ENCODE measurements around the gene VWC2L. TPM values are rescaled to one million over a fixed set of nuclear protein-coding genes. Genes with fewer than 3 reads are reported as not detected.

VWC2L gene
- total and polyA plus RNA-seq, 5 donors from 2014 or later = not detected

DNA sequence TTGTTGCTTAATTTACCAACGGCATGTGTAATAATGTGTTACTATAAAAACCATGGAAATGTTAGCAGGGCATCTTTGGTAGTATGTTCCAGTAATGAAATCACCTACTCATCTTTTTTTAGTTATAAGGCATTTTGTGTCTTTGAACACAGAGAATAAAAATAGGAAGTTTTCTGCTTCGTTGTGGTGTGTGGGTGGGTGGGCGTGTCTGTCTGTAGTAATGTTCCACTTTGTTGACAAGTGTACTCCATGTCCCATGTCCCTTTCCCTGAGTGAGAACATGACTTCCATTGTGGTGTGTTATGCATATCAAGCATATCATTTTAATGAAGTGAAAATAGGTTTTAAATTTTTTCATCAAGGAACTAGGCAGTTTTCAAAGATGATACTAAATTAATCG lies 149.3 kb downstream of the VWC2L start:
- Histone ChIP-seq H3K4me1 (ENCODE audit: control insufficient read depth, insufficient read depth, low read length, poor library complexity, severe bottlenecking) (no peaks in the 10 kb centered on the region), H3K36me3 (ENCODE audit: control insufficient read depth, insufficient read depth, low read length) (no peaks in the 10 kb centered on the region), H3K27me3 (ENCODE audit: control insufficient read depth, insufficient read depth, low read length) (peaks cover 2% of the 10 kb centered on the region), H3K4me3 (ENCODE audit: low read depth, low read length) (no peak overlapping the region), H3K9me3 (ENCODE audit: control insufficient read depth in 2 of 2, low read length in 2 of 2) (no peaks in the 10 kb centered on the region), H3K27ac (ENCODE audit: insufficient read depth, low read length, poor library complexity, severe bottlenecking) (no peak overlapping the region)
- Mint-ChIP-seq H3K27ac (no peak overlapping the region), H3K4me1 (no peaks in the 10 kb centered on the region), H3K27me3 (peaks cover 4% of the 10 kb centered on the region), H3K4me3 (no peak overlapping the region), H3K9me3 (peaks cover 0 to 6% (median 0%) of the 10 kb centered on the region in 7 donors), H3K36me3 (no peaks in the 10 kb centered on the region)
- DNase-seq (no peak), ATAC-seq (ENCODE audit: low read depth in 2 of 2) (no peak)

DNA sequence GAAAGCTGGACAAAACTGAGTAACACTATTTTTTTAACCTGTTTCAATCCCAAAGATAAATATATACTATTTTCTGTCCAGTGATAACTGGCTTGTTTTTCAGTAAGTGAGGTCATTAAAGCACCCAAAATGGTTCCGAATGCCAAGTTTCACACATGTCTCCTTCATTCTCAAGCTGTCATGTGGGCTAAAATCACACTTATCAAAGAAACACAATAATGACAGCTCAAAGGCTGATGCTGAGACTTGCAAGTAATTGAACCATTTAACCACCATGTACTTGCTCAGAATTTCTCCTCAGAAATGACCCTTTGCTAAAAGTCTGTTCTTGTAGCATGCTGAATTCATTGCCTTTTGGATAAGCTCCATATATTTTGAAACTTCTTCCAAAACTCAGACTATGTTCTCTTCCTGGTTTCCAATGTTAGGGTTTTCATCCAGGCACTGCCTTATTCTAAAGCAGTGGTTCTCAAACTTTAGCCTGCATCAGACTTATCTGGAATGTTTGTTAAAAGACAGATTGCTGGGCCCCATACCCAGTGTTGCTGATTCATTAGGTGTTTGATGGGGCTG lies 149.8 kb downstream of the VWC2L start:
- Mint-ChIP-seq H3K4me1 (no peaks in the 10 kb centered on the region), H3K27me3 (peaks cover 4% of the 10 kb centered on the region), H3K27ac (no peak overlapping the region), H3K4me3 (no peak overlapping the region), H3K9me3 (peaks cover 0 to 8% (median 0%) of the 10 kb centered on the region in 7 donors), H3K36me3 (no peaks in the 10 kb centered on the region)
- H3K36me3 ChIP-seq (ENCODE audit: control insufficient read depth, insufficient read depth, low read length) = no peaks in the 10 kb centered on the region
- no peak overlapping the region for H3K27ac ChIP-seq (ENCODE audit: insufficient read depth, low read length, poor library complexity, severe bottlenecking)
- no peaks in the 10 kb centered on the region for H3K4me1 ChIP-seq (ENCODE audit: control insufficient read depth, insufficient read depth, low read length, poor library complexity, severe bottlenecking)
- no peak overlapping the region for H3K4me3 ChIP-seq (ENCODE audit: low read depth, low read length)
- peaks cover 2% of the 10 kb centered on the region for H3K27me3 ChIP-seq (ENCODE audit: control insufficient read depth, insufficient read depth, low read length)
- DNase-seq (no peak), ATAC-seq (ENCODE audit: low read depth in 2 of 2) (no peak)
- H3K9me3 ChIP-seq (ENCODE audit: control insufficient read depth in 2 of 2, low read length in 2 of 2) = no peaks in the 10 kb centered on the region

DNA sequence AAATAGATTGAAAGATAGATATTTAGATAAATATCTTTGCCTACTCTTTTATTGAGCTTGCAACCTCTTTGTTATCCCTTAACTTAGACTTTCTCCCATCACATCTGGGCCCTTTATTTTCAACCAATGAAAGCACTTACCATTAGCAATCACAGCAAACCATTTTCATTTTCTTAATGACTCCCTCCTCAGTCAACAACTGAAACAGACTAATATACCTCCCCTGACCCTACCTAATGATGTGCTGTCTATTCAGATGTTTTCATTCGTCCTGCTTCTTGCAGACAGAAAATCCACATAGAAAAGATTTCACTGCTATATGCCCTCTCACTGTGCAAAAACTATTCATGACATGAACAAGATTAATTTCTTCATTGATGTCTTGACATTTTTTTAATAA lies 154.4 kb downstream of the VWC2L start:
- H3K9me3 Mint-ChIP-seq = peaks cover 0 to 4% (median 0%) of the 10 kb centered on the region in 7 donors
- H3K4me1 Mint-ChIP-seq = no peaks in the 10 kb centered on the region
- no peak for ATAC-seq (ENCODE audit: low read depth in 2 of 2)
- peaks cover 2% of the 10 kb centered on the region for H3K27me3 ChIP-seq (ENCODE audit: control insufficient read depth, insufficient read depth, low read length)
- no peak overlapping the region for H3K4me3 Mint-ChIP-seq
- H3K36me3 ChIP-seq (ENCODE audit: control insufficient read depth, insufficient read depth, low read length) = no peaks in the 10 kb centered on the region
- H3K9me3 ChIP-seq (ENCODE audit: control insufficient read depth in 2 of 2, low read length in 2 of 2) = no peaks in the 10 kb centered on the region
- no peak for DNase-seq
- H3K27ac Mint-ChIP-seq = no peak overlapping the region
- H3K4me3 ChIP-seq (ENCODE audit: low read depth, low read length) = no peak overlapping the region
- no peaks in the 10 kb centered on the region for H3K36me3 Mint-ChIP-seq
- H3K4me1 ChIP-seq (ENCODE audit: control insufficient read depth, insufficient read depth, low read length, poor library complexity, severe bottlenecking) = no peaks in the 10 kb centered on the region
- no peaks in the 10 kb centered on the region for H3K27me3 Mint-ChIP-seq
- H3K27ac ChIP-seq (ENCODE audit: insufficient read depth, low read length, poor library complexity, severe bottlenecking) = no peak overlapping the region

DNA sequence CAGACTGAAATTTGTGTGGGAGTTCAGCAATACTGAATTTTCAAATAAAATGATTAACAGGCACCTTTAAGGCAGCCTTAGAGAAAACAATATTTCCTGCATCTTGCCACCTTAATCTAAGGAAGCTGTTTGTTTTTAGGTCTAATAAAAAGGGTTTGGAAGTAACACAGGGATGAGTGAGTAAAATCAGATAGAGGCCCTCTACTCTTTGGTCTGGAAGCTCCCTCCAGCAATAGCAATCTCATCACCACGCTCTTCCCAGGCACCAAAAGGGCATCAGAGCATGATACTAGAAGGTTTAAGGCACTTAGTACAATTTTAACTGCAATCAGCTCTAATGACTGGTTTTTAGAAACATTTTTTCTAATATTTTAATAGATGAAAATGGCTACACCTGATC lies 155.6 kb downstream of the VWC2L start:
- ATAC-seq (ENCODE audit: low read depth in 2 of 2) = no peak
- H3K27ac ChIP-seq (ENCODE audit: insufficient read depth, low read length, poor library complexity, severe bottlenecking) = no peak overlapping the region
- no peaks in the 10 kb centered on the region for H3K4me1 ChIP-seq (ENCODE audit: control insufficient read depth, insufficient read depth, low read length, poor library complexity, severe bottlenecking)
- no peak for DNase-seq
- Mint-ChIP-seq H3K27ac (no peak overlapping the region), H3K4me1 (no peaks in the 10 kb centered on the region), H3K9me3 (peaks cover 0 to 5% (median 0%) of the 10 kb centered on the region in 7 donors), H3K27me3 (no peaks in the 10 kb centered on the region), H3K4me3 (peak overlapping the region in 1 of 4 donors; percentile 73), H3K36me3 (no peaks in the 10 kb centered on the region)
- no peak overlapping the region for H3K4me3 ChIP-seq (ENCODE audit: low read depth, low read length)
- no peaks in the 10 kb centered on the region for H3K36me3 ChIP-seq (ENCODE audit: control insufficient read depth, insufficient read depth, low read length)
- no peaks in the 10 kb centered on the region for H3K9me3 ChIP-seq (ENCODE audit: control insufficient read depth in 2 of 2, low read length in 2 of 2)
- H3K27me3 ChIP-seq (ENCODE audit: control insufficient read depth, insufficient read depth, low read length) = no peaks in the 10 kb centered on the region

DNA sequence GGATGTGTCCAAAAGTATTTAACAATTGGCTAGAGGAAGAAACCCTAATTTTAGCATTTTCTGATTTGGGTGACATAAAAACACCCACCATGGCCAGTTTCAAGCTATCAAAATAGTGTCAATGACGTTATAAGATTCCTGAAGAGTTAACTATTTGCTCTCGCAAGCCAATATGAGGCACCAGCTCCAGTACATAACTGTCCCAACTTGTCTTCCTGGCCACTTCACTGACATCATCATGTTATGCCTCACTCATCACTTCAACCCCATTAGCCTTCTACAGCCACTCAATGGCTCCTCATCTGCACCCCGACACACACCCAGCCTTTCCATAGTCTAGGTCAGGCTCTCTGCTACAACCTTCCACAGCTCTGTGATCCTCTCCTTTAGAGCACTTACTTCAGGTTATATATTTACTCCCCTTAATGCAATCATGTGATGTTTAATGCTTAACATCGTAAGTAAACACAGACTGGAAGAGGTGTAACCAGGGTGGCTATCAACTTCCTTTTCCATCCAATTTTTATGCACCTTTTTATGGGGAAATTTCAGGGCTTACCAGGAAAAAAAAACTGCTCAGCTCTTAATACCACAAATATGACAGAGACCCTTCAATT lies 158.7 kb downstream of the VWC2L start:
- Histone ChIP-seq H3K4me1 (ENCODE audit: control insufficient read depth, insufficient read depth, low read length, poor library complexity, severe bottlenecking) (no peaks in the 10 kb centered on the region), H3K9me3 (ENCODE audit: control insufficient read depth in 2 of 2, low read length in 2 of 2) (no peaks in the 10 kb centered on the region), H3K27ac (ENCODE audit: insufficient read depth, low read length, poor library complexity, severe bottlenecking) (no peak overlapping the region), H3K4me3 (ENCODE audit: low read depth, low read length) (no peak overlapping the region), H3K27me3 (ENCODE audit: control insufficient read depth, insufficient read depth, low read length) (no peaks in the 10 kb centered on the region), H3K36me3 (ENCODE audit: control insufficient read depth, insufficient read depth, low read length) (no peaks in the 10 kb centered on the region)
- ATAC-seq (ENCODE audit: low read depth in 2 of 2) (no peak), DNase-seq (no peak)
- Mint-ChIP-seq H3K36me3 (no peaks in the 10 kb centered on the region), H3K9me3 (peaks cover 0 to 7% (median 0%) of the 10 kb centered on the region in 7 donors), H3K27me3 (peaks cover 4% of the 10 kb centered on the region), H3K27ac (no peak overlapping the region), H3K4me1 (peaks cover 0 to under 1% (median 0%) of the 10 kb centered on the region in 4 donors), H3K4me3 (no peak overlapping the region)

DNA sequence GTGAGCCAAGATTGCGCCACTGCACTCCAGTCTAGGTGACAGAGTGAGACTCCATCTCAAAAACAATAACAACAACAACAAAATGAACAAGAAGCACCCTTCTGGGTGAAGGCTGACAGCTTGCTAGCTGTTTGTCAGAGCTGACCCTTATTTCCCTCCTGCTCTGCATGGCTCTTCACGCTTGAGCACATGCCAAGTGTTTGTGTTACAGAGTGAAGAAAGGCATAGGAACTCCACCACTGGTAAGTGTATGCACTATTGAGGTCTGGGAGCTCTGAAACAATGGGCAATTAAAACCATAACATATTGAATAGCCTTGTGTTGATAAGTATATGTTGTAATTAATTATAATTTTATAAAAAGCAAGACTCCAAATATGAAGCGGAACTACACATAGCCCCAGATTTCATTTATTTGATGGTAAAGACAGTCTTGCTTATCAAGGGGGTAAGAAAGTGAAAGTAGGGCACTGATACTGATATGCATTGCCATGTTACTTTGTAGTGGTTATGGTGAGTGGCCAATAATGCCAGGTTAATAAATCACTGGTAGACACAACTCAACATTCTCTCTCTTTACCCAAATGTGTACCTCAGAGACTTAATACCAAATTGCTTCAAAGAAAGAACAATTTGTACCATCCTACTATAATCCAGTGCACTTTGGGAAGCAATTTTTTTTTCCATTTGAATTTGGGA lies 163.4 kb downstream of the VWC2L start:
- no peaks in the 10 kb centered on the region for H3K9me3 ChIP-seq (ENCODE audit: control insufficient read depth in 2 of 2, low read length in 2 of 2)
- Mint-ChIP-seq H3K9me3 (peaks cover 0 to 2% (median 0%) of the 10 kb centered on the region in 7 donors), H3K4me3 (no peak overlapping the region), H3K4me1 (peaks cover 0 to 6% (median 2%) of the 10 kb centered on the region in 4 donors), H3K36me3 (no peaks in the 10 kb centered on the region), H3K27ac (no peak overlapping the region), H3K27me3 (peaks cover 17% of the 10 kb centered on the region)
- no peak for ATAC-seq (ENCODE audit: low read depth in 2 of 2)
- no peaks in the 10 kb centered on the region for H3K4me1 ChIP-seq (ENCODE audit: control insufficient read depth, insufficient read depth, low read length, poor library complexity, severe bottlenecking)
- DNase-seq = no peak
- no peaks in the 10 kb centered on the region for H3K36me3 ChIP-seq (ENCODE audit: control insufficient read depth, insufficient read depth, low read length)
- H3K27me3 ChIP-seq (ENCODE audit: control insufficient read depth, insufficient read depth, low read length) = peaks cover 3% of the 10 kb centered on the region
- no peak overlapping the region for H3K27ac ChIP-seq (ENCODE audit: insufficient read depth, low read length, poor library complexity, severe bottlenecking)
- H3K4me3 ChIP-seq (ENCODE audit: low read depth, low read length) = no peak overlapping the region

DNA sequence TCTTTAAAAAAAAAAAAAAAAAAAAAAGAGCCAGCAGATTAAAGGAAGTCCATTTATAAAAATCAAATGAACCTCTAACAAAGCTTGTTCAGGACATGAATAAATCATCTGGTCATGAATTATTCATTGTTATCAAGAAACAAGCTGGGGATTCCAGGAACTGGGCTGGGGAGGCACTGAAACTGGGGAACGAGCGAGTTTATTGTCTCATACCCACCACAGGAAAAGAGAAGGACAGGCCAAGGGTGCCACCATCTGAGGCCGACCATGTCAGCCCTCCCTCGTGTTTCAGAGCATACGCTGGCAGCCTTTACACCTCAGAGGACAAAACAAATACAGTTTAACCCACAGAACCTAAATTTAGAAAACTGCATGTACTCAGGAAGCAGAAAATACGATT lies 164.2 kb downstream of the VWC2L start:
- DNase-seq = peak in 1 of 3 donors; percentile 14
- no peaks in the 10 kb centered on the region for H3K4me1 ChIP-seq (ENCODE audit: control insufficient read depth, insufficient read depth, low read length, poor library complexity, severe bottlenecking)

More for the DNA sequence above, 164.2 kb downstream of the VWC2L start:
- no peaks in the 10 kb centered on the region for H3K9me3 ChIP-seq (ENCODE audit: control insufficient read depth in 2 of 2, low read length in 2 of 2)
- Mint-ChIP-seq H3K4me3 (no peak overlapping the region), H3K9me3 (peaks cover 0 to 2% (median 0%) of the 10 kb centered on the region in 7 donors), H3K27ac (no peak overlapping the region), H3K4me1 (peaks cover 0 to 6% (median 2%) of the 10 kb centered on the region in 4 donors), H3K36me3 (no peaks in the 10 kb centered on the region), H3K27me3 (peaks cover 17% of the 10 kb centered on the region)
- no peaks in the 10 kb centered on the region for H3K36me3 ChIP-seq (ENCODE audit: control insufficient read depth, insufficient read depth, low read length)
- no peak overlapping the region for H3K27ac ChIP-seq (ENCODE audit: insufficient read depth, low read length, poor library complexity, severe bottlenecking)
- no peak for ATAC-seq (ENCODE audit: low read depth in 2 of 2)
- H3K27me3 ChIP-seq (ENCODE audit: control insufficient read depth, insufficient read depth, low read length) = peaks cover 3% of the 10 kb centered on the region
- no peak overlapping the region for H3K4me3 ChIP-seq (ENCODE audit: low read depth, low read length)

Data from CD4-positive, CD25-positive, alpha-beta regulatory T cell (primary cell).